ENCODE results near the gene VCL.

DNA sequence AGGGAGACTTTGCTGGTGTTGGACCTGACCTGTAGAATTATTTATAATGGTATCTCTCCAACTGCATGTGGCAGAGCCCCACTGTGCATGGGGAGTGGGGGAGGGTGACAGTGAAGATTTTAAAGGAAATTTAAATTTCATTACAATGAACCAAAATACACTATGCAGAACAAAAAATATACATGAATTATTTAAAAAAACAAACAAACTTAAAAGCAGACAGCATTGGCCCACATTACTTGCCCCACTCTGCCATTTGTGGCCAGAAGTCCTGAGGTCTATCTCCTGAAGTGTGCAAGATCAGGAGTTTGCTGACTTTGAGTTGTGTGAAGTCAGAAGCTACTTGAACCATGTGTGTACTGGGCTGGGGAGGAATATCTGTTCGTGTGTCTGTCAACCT lies 112.2 kb downstream of the VCL start:
- TF ChIP-seq CTCF (conservative IDR thresholded peaks at IDR 0.05 in 1 of 2, IDR thresholded peaks at IDR 0.05 in 1 of 2; ENCODE audit: low read depth in 1 of 2, low read length in 2 of 2) = no peak
- TF ChIP-seq EZH2 (IDR thresholded peaks at IDR 0.05; ENCODE audit: low read length, missing control alignments) = no peak
